MV-4-11 (cell line): ENCODE data around the gene KCNJ13.
"Not testable (repeated sequence)": the region's sequence is repeated elsewhere in the genome, so short reads cannot be mapped to it uniquely, and the experiment has no call there.

ENCODE experiments used
- DNase-seq: peaks from one replicate; lab custom pipeline; 2025; lab: John Stamatoyannopoulos, UW

Gene KCNJ13

GRCh38 chr2:232761301-232761907 is 15.0 kb downstream of the KCNJ13 start:
- no peak for DNase-seq

DNA sequence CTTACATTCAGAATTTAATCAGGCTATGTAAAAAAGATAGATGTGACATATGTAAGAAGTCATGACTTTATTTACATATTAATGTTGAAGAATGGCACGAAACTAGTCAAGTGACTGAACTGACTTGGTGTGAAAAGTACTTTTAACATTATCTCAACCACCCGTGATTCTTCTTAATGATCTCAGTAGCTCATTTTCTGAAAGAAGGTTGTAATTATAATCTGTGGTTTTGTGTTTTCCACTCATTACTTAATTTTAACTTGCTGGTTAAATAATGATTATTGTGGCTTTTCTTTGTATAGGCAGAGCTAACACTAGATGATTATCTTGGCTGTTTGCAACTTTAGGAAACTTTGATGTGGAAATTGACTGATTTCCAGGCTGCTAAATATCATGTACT is 18.5 kb downstream of the KCNJ13 start:
- DNase-seq: no peak

GRCh38 chr2:232750135-232750671 is 26.2 kb downstream of the KCNJ13 start:
- DNase-seq: no peak

DNA sequence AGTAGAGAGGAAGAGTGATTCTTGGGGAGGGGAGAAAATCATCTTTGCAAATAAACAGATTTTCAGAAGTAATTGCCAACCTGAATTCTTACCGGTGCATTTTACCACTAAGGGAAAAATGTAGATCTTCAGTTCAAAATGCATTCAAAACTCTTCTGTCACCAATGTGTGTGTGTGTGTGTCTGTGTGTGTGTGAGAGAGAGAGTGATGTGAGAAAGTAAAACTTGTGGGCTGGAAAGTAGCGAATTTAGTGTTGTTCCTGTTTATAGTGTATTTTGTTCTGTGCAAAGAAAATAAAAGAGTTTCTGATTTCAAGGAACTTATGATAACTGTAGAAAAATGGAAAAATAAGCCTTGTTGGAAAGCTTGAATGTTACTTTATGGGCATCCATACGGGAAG is 27.0 kb downstream of the KCNJ13 start:
- no peak for DNase-seq

- DNase-seq: no peak
Observed at GRCh38 chr2:232748038-232748437, 28.3 kb downstream of the KCNJ13 start.

- no peak for DNase-seq
Observed at GRCh38 chr2:232744963-232745362, 31.4 kb downstream of the KCNJ13 start.

DNA sequence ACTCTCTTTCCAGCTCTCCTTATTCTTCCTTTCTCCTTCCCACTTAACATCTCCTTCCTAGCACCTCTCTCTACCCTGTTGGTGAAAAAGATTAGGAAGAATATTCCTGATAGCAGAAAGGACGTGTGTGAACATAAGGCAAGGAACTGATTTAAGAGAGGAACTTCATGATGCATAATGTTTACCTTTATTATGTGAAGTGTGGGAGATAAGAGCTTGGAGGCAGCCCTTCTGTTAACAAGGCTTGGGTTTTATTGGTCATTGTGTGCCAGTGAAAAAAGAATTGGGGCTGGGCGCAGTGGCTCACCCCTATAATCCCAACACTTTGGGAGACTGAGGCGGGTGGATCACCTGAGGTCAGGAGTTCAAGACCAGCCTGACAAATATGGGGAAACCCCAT is 34.4 kb downstream of the KCNJ13 start:
- DNase-seq: no peak

DNA sequence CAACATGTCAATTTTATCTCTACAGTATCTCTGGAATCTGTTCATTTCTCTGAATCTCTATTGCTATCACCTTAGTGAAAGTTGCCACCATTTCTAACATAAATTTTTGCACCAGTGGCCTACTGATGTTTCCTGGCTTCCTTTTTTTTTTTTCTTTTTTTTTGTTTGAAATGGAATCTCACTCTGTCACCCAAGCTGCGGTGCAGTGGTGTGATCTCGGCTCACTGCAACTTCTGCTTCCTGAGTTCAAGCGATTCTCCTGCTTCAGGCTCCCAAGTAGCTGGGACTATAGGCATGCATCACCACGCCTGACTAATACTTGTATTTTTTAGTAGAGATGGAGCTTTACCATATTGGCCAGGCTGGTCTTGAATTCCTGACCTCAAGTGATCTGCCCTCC is 35.1 kb downstream of the KCNJ13 start:
- DNase-seq: peak; percentile 45

GRCh38 chr2:232731470-232731869 is 44.9 kb downstream of the KCNJ13 start:
- DNase-seq: no peak

DNA sequence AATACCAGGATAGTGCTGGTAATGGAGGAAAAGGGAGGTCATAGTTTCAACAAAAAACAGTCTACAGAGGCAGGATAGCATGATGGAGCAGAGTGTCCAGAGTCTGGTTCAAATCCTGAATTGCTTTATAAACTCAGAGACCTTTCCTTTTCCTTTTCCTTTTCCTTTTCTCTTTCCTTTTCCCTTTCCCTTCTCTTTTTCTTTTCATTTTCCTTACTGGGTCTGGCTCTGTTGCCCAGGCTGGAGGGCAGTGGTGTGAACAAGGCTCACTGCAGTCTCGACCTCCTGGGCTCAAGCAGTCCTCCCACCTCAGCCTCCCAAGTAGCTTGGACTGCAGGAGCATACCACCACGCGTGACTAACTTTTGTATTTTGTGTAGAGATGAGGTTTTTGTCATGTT is 47.6 kb downstream of the KCNJ13 start:
- no peak for DNase-seq

DNA sequence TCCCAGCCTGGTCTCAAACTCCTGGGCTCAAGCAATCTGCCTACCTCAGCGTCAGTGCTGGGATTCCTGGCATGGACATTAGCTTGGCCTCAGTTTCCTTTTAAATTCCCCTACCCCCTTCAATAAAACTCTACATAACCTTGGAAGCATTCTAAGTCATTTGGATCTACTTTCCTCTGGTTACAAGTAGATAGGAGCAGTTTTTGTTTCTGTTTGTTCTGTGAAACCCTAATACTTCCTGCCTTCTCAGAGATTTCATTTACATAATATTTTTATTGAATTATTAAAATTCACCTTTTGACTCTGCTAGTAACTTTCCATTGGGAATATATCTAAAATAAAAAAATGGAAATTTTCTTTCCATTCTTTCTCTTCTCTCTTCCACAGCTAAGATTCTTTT is 53.3 kb downstream of the KCNJ13 start:
- DNase-seq: no peak

DNA sequence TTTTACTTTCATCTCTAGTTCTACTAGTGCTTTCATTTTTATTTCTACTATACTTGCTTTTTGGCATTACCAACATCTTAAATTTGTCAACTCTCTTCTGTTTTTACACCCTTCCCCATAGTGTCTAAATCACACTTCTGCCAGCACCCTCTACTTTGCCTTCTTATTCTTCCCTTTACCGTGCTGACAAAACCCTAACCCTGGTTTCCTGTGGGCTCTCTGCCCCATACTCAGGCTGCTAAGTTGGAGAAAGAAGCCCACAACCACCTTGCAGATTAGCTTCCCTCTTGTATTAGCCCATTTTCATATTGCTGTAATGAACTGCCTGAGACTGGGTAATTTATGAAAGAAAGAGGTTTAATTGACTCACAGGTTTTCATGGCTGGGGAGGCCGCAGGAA is 54.5 kb downstream of the KCNJ13 start:
- peak; percentile 15 for DNase-seq

DNA sequence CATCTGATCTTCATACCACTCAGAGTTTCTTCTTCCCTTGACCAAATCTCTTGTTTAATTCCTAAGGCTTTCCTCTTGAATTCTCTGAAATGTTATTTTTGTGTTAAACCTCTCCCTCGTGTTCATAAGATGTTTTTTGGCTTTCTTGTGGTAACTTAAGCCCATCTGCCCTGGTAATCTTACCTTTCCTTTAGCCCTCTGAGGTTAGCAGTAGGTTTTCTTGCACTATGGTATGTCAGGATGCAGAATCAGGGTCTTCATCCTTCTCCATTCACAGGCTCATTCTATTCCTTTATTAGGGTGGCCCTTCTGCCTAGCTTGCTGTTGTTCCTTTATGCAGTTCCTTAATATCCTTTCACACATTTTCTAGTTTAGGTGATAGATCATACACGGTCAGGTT is 55.1 kb downstream of the KCNJ13 start:
- DNase-seq: no peak

DNA sequence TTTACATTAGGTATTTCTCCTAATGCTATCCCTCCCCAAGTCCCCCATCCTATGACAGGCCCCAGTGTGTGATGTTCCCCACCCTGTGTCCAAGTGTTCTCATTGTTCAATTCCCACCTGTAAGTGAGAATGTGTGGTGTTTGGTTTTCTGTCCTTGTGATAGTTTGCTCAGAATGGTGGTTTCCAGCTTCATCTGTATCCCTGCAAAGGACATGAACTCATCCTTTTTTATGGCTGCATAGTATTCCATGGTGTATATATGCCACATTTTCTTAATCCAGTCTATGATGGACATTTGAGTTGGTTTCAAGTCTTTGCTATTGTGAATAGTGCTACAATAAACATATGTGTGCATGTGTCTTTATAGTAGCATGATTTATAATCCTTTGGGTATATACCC is 56.3 kb downstream of the KCNJ13 start:
- DNase-seq: not testable (repeated sequence)
